Large intestine (tissue), 3 donors: ENCODE data around the gene CAB39. TPM values are rescaled to one million over a fixed set of nuclear protein-coding genes. Genes with fewer than 3 reads are reported as not detected.

Experiments
- DNase-seq, 2 donors: peaks; one replicate each; pipeline versions ENCODE4 v3.0.0 to v3.0.0-alpha.2; 2013
- H3K27ac ChIP-seq: one replicate; pipeline ENCODE4 v1.5.1; 2013; ENCODE audit warnings: low read length
- H3K27me3 ChIP-seq: 2 replicates; pipeline ENCODE4 v1.6.1; 2013; ENCODE audit warnings: low read length; ENCODE audit not compliant: control insufficient read depth, insufficient read depth
- H3K36me3 ChIP-seq: 2 replicates; pipeline ENCODE4 v1.6.1; 2013; ENCODE audit warnings: low read length; ENCODE audit not compliant: control insufficient read depth, insufficient read depth
- H3K4me1 ChIP-seq: one replicate; pipeline ENCODE4 v1.6.1; 2013; ENCODE audit warnings: low read length; ENCODE audit not compliant: control insufficient read depth, insufficient read depth
- H3K4me3 ChIP-seq: one replicate; pipeline ENCODE4 v1.5.1; 2013; ENCODE audit warnings: low read length
- H3K9me3 ChIP-seq: one replicate; pipeline ENCODE4 v1.6.1; 2013; ENCODE audit warnings: mild to moderate bottlenecking, low read depth, low read length, moderate library complexity; ENCODE audit not compliant: control insufficient read depth
- WGBS: methylation state at CpG from one replicate; pipeline ENCODE4 v1.1.5; 2013; ENCODE audit warnings: low lambda C conversion rate; ENCODE audit not compliant: insufficient coverage; 5-methylcytosine and 5-hydroxymethylcytosine counted together
- polyA plus RNA-seq: library from polyadenylated mRNA; unstranded; fragments of 120-200 nt; gene quantifications from one replicate; pipeline ENCODE4 v1.2.1, GENCODE V29; 2013

CAB39 gene
- polyA plus RNA-seq, 1 donor, result 81.3 TPM

DNA sequence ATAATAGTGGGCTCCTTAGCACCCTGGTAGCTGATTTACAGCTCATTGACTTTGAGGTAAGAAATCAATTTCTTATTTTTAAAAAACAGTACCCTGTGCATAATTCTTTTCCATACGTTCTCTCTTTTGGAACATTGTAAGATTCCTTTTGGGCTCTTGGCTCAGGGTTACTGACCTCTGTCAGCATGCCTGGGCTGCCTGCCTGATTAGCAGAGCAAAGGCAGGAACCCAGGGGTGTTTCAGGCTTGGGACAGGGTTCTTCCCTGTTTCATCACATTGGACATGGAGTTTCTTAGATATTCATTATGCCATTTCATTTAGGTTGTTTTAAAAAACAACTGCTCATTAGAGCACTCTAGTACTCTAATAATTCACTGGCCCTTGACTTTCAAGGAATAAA is 78.3 kb downstream of the CAB39 start:
- Histone ChIP-seq H3K27me3 (no peaks in the 10 kb centered on the region), H3K36me3 (peaks cover 42% of the 10 kb centered on the region), H3K9me3 (peaks cover 16% of the 10 kb centered on the region), H3K27ac (no peak overlapping the region), H3K4me1 (no peaks in the 10 kb centered on the region), H3K4me3 (no peak overlapping the region)
- no peak for DNase-seq
- no CpG with 5 or more reads among the region's 1 CpG for WGBS

DNA sequence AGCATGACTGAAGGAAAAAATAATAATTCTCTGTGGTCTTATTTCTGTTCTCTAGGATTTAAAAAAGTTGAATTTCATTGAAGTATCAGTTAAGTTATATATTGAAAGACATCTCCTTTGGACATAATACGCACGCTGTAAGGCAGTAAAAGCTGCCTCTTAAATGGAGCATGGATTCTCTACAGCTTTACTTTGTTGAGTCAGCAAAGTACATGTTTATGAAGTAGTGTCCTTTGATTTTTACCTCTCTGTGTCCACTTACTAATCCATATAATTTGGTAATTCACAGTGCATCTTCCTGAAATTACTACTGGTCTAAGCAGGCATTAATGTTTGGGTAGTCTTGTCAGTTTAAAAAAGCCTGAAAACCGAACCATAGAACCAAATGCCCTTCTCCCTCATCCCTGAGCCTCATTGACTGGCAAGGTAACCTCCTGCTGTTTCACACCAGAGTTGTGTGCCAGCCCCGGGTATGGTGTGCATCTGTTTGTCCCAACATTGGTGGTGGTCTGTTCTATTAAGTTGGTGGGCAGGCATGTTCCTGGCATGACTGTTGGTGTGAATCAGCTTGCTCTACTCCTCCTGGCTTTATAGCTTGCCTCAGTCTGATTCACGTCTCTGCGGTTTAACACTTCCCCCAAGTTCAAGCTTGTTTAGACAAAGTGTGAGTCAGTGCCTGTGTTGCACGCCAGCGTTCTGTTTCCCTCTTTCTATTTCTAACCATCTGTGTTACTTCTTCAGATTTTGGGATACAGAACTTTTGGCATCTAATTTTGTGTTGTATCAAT is 81.1 kb downstream of the CAB39 start:
- Histone ChIP-seq H3K36me3 (peaks cover 48% of the 10 kb centered on the region), H3K9me3 (peaks cover 11% of the 10 kb centered on the region), H3K4me3 (no peak overlapping the region), H3K27ac (peak overlapping the region; percentile 23), H3K4me1 (no peaks in the 10 kb centered on the region), H3K27me3 (no peaks in the 10 kb centered on the region)
- 64% methylated on average over 4 of the region's 8 CpGs for WGBS
- DNase-seq, result peak; percentile 37 to 45

DNA sequence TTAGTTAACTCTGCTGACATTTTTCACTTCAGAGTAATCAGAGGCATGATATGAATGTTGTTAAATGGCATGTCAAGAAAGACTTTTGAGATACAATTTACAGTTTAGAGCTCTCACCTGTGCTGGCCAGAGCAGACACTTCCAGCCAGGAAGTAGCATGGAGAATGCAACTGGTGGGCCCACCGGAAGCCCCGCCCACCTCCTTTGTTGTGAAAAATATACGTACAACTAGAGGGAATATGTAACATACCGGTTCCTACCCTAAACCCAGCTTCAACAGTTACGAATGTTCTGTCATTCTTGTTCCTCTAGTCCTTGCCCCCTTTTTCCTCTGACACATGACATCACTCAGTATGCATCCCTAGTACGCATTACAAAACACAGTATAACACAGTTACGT is 81.9 kb downstream of the CAB39 start:
- peaks cover 47% of the 10 kb centered on the region for H3K36me3 ChIP-seq
- no peak for DNase-seq
- no CpG with 5 or more reads among the region's 7 CpGs for WGBS
- H3K9me3 ChIP-seq, result peaks cover 4% of the 10 kb centered on the region
- no peaks in the 10 kb centered on the region for H3K27me3 ChIP-seq
- no peak overlapping the region for H3K27ac ChIP-seq
- no peak overlapping the region for H3K4me3 ChIP-seq
- no peaks in the 10 kb centered on the region for H3K4me1 ChIP-seq

DNA sequence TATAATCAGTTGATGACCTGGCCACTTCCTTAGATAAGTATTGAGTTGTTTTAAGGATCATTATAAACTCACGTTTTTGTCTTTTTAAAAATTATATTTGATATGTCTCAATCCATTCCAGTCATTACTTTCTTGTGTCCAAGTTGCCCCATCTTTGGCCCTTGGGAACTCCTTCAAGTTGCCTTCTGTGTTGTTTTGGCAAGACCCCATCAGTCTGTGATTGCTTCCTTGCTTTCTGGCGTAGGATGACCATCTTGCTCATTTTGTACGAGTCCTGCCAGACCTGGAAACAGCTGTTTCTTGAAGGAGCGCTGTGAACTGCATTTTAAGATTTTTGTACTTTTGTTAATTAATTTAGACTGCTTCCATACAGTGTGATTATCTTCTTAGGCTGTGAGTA is 83.2 kb downstream of the CAB39 start:
- H3K27ac ChIP-seq, result no peak overlapping the region
- no peak overlapping the region for H3K4me3 ChIP-seq
- no CpG with 5 or more reads among the region's 4 CpGs for WGBS
- no peaks in the 10 kb centered on the region for H3K27me3 ChIP-seq
- peaks cover 49% of the 10 kb centered on the region for H3K36me3 ChIP-seq
- H3K4me1 ChIP-seq, result no peaks in the 10 kb centered on the region
- no peak for DNase-seq
- H3K9me3 ChIP-seq, result no peaks in the 10 kb centered on the region

DNA sequence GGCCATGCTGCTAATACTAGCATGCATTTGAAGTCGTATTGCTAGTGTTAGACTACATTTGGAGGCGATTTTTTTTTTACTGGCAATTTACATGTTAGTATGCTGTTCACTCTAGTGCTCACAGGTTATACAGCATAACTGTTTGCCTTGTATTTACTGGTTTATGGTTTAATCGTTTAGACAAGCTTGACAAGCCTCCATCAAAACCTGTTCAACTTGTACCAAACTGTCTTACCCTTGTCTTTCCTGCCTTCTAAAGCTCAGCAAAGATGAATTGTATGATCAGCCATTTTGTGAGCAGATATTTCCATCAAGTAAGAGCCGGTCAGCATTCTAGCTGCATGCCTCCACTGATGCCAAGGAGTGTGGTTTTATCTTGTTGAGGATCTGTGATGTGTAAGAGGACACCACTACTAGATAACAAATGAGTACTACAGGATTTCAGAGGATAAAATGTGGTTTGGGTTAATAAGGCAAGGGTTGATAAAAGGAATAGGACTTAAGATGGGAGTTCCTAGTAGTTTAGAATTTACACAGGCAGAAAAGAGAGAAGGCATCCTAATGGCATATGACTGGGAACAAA is 83.7 kb downstream of the CAB39 start:
- Histone ChIP-seq H3K4me1 (no peaks in the 10 kb centered on the region), H3K9me3 (no peaks in the 10 kb centered on the region), H3K4me3 (no peak overlapping the region), H3K27ac (no peak overlapping the region), H3K27me3 (no peaks in the 10 kb centered on the region), H3K36me3 (peaks cover 51% of the 10 kb centered on the region)
- no peak for DNase-seq
- WGBS, result 87% methylated on average over 3 of the region's 4 CpGs

DNA sequence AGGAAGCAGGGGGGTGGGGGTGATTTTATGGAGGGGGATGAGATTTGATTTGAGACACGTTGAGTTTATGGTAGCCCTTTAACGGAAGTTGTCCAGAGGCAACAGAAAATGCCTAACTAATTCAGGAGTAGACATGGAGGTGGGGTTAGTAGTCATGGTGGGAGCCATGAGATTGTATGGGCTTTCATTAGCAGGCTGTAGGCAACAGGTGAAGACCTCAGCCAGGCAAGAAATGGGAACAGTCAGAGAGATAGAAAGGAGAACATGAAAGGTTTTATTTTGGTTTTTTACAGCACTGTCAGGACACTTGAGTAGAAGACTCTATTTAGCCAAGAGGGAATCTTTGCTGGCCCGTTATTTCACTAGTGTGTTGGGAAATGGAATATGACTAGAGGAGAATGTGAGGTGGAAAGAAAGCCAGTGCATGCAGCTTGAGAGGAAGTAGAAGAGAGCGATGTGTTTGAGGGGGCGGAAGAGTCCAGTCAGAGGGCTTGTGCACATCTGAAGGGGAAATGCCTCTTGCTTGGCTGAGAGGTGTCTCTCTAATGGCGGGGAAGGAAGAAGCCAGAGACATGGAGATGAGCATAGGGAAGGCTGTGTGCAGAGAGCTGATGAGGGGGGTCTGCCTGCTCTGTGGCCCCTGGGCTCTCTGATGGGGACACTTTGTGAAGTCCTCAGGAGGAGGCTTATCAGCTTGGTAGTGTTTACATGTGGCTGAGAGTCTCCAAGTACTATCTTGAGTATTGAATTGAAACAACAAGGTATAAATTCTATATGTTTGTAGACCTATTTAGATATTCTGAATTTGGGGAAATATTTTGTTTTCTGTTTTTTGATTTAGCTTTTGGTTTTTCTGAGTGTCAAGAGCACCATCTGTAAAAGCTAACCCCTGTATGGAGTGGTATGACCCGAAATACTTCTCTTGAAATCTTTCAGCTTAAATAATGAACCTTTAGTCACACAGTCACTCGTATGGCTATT is 85.2 kb downstream of the CAB39 start:
- peaks cover 43% of the 10 kb centered on the region for H3K36me3 ChIP-seq
- no peak overlapping the region for H3K27ac ChIP-seq
- H3K27me3 ChIP-seq, result no peaks in the 10 kb centered on the region
- no peaks in the 10 kb centered on the region for H3K9me3 ChIP-seq
- 100% methylated on average over 1 of the region's 8 CpGs for WGBS
- no peak for DNase-seq
- no peaks in the 10 kb centered on the region for H3K4me1 ChIP-seq
- H3K4me3 ChIP-seq, result no peak overlapping the region

DNA sequence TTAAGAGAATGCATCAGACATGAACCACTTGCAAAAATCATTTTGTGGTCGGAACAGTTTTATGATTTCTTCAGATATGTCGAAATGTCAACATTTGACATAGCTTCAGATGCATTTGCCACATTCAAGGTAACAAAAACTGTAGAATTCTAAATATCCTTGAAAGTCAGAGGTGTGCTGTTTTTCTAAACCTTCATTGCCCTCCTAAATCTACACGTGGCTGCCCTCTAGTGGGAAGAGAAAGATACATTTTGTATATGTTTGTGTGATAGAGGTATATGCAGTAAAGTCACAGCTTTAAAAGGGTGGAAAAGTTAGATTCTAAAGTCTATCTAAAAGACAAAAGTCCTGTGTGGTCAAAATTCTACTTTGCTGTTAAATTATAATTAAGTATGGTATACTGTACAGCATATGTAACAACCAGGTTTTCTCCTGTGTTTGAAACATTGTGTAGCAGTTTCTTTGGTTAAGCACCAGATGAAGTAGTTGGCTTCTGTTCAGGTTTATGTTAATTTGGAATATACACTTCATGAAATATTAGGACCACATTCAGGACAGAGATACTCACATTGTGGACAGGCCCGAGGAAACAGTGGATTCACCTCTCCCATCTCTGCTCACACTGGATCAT is 86.2 kb downstream of the CAB39 start:
- peak; percentile 29 to 54 for DNase-seq
- Histone ChIP-seq H3K36me3 (peaks cover 34% of the 10 kb centered on the region), H3K27me3 (no peaks in the 10 kb centered on the region), H3K4me3 (no peak overlapping the region), H3K4me1 (no peaks in the 10 kb centered on the region), H3K27ac (no peak overlapping the region), H3K9me3 (no peaks in the 10 kb centered on the region)
- WGBS, result 52% methylated on average over 2 of the region's 4 CpGs

DNA sequence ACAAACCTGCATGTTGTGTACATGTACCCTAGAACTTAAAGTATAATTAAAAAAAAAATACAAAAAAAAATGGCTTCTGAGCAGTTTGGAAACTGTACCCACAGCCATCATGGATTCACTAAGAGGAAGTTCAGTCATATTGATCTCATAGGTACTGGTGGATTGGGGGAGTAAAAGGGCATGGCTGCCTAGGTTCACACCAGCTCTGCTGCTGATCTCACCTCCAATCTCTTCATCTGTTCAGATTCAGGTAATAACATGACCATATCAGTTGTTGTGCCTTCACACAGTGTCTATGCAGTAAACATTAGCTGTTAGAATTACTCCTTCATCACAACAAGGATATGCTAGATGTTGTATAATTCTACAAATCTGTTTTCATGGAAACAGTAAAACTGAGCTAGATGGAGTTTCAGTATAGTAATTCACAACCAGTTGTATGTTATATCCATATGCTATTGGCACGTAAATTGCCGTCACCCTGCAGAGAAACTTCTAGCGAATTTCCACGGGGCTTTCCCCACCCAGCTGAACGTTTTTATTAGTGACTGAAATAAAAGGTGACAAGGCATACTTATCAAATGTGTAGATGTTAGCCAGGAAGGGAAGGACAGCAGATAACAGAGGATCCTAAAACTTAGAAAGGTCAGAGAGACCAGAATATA is 92.8 kb downstream of the CAB39 start:
- no peaks in the 10 kb centered on the region for H3K27me3 ChIP-seq
- peaks cover 26% of the 10 kb centered on the region for H3K36me3 ChIP-seq
- WGBS, result no CpG with 5 or more reads among the region's 5 CpGs
- H3K27ac ChIP-seq, result no peak overlapping the region
- DNase-seq, result no peak
- no peak overlapping the region for H3K4me3 ChIP-seq
- H3K4me1 ChIP-seq, result no peaks in the 10 kb centered on the region
- no peaks in the 10 kb centered on the region for H3K9me3 ChIP-seq

DNA sequence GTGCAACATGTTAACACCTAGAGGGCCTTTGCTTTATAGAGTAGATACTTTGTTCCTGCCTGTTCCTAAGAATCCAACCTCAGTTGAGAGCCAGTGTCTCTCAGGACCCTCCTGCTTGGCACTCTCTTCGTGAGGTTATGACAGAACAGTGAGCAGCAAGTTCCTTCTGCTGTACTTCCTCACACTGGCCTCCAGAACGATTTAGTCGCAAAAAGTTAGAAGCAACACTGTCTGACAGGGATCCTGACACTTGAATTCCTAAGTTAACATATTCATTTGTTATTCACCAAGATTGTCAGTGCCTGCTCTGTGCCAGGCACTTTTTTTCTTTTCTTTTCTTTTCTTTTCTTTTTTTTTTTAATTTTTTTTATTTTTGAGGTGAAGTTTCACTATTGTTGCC is 95.1 kb downstream of the CAB39 start:
- Histone ChIP-seq H3K27ac (no peak overlapping the region), H3K9me3 (no peaks in the 10 kb centered on the region), H3K4me3 (no peak overlapping the region), H3K4me1 (no peaks in the 10 kb centered on the region), H3K36me3 (peaks cover 37% of the 10 kb centered on the region), H3K27me3 (no peaks in the 10 kb centered on the region)
- 100% methylated on average over 2 of the region's 3 CpGs for WGBS
- no peak for DNase-seq
